HEK293 (cell line): Measurements from ENCODE around the gene ZNF41.
"Not testable (repeated sequence)": the region's sequence is repeated elsewhere in the genome, so short reads cannot be mapped to it uniquely, and the experiment has no call there.

Experiments used
- CTCF ChIA-PET: fragments of 350-600 bp; formaldehyde crosslinking; extraction: SDS; loops from one replicate; lab custom pipeline; 2021; ENCODE audit warnings: antibody characterized with exemption; lab: Yijun Ruan, JAX
- POLR2A ChIA-PET: fragments of 300-600 bp; formaldehyde crosslinking; extraction: SDS; loops from one replicate; lab custom pipeline; 2020; ENCODE audit warnings: antibody characterized with exemption, inconsistent platforms; lab: Yijun Ruan, JAX
- H3K27ac ChIP-seq: fragments of 200-500 bp; sonication (Bioruptor generic); 2 replicates; pipeline ENCODE4 v1.5.1; 2014; ENCODE audit warnings: low read depth, low read length, control low read depth, inconsistent platforms; ENCODE audit errors: extremely low read depth
- H3K36me3 ChIP-seq, 2 experiments: fragments of 200-500 bp in 1 of 2; sonication (Bioruptor generic) in 1 of 2; 1 replicate in 1 of 2; 2 replicates in 1 of 2; pipeline ENCODE4 v1.5.1; 2014 to 2017; ENCODE audit warnings: inconsistent platforms in 2 of 2, low read length in 2 of 2; ENCODE audit not compliant: control insufficient read depth in 2 of 2, insufficient read depth in 1 of 2
- H3K4me1 ChIP-seq: fragments of 200-500 bp; sonication (Bioruptor generic); 2 replicates; pipeline ENCODE4 v1.5.1; 2014; ENCODE audit warnings: mild to moderate bottlenecking, low read length, inconsistent platforms; ENCODE audit not compliant: control insufficient read depth, insufficient read depth
- H3K4me3 ChIP-seq: 2 replicates; pipeline ENCODE4 v1.5.1; 2011; ENCODE audit warnings: low read depth, mild to moderate bottlenecking, control low read depth, low read length, moderate library complexity
- H3K9me3 ChIP-seq: fragments of 200-500 bp; sonication (Bioruptor generic); 2 replicates; pipeline ENCODE4 v1.5.1; 2014; ENCODE audit warnings: low read depth, low read length, inconsistent platforms; ENCODE audit not compliant: control insufficient read depth, insufficient read depth
- PATZ1 ChIP-seq: fragments of 450-650 bp; formaldehyde crosslinking; IDR thresholded peaks from 2 replicates; pipeline ENCODE4 v1.5.1; 2016; ENCODE audit warnings: missing biosample characterization, missing genetic modification characterization
- ZBTB17 ChIP-seq: fragments of 450-650 bp; formaldehyde crosslinking; IDR thresholded peaks from 2 replicates; pipeline ENCODE4 v1.5.1; 2016; ENCODE audit warnings: missing biosample characterization, missing genetic modification characterization
- ZBTB20 ChIP-seq: fragments of 450-650 bp; formaldehyde crosslinking; IDR thresholded peaks from 2 replicates; pipeline ENCODE4 v1.5.1; 2016; ENCODE audit warnings: missing biosample characterization, missing genetic modification characterization
- ZBTB26 ChIP-seq: fragments of 450-650 bp; formaldehyde crosslinking; optimal IDR thresholded peaks from 2 replicates; pipeline ENCODE3; 2016; ENCODE audit warnings: missing biosample characterization, mild to moderate bottlenecking, missing genetic modification characterization
- ZNF157 ChIP-seq: fragments of 450-650 bp; formaldehyde crosslinking; IDR thresholded peaks from 2 replicates; pipeline ENCODE4 v1.5.1; 2016; ENCODE audit warnings: missing biosample characterization, missing genetic modification characterization
- ZNF169 ChIP-seq: fragments of 450-650 bp; formaldehyde crosslinking; IDR thresholded peaks from 2 replicates; pipeline ENCODE4 v1.5.1; 2016; ENCODE audit warnings: missing biosample characterization, missing genetic modification characterization
- ZNF24 ChIP-seq: fragments of 450-650 bp; formaldehyde crosslinking; IDR thresholded peaks from 2 replicates; pipeline ENCODE4 v1.5.1; 2016; ENCODE audit warnings: missing biosample characterization, missing genetic modification characterization
- ZNF335 ChIP-seq: fragments of 450-650 bp; formaldehyde crosslinking; conservative IDR thresholded peaks from 2 replicates; pipeline ENCODE4 v1.5.1; 2016; ENCODE audit warnings: missing biosample characterization, missing genetic modification characterization
- ZNF501 ChIP-seq: fragments of 450-650 bp; formaldehyde crosslinking; IDR thresholded peaks from 2 replicates; pipeline ENCODE4 v1.5.1; 2016; ENCODE audit warnings: missing biosample characterization, missing genetic modification characterization
- ZNF580 ChIP-seq: fragments of 450-650 bp; formaldehyde crosslinking; IDR thresholded peaks from 2 replicates; pipeline ENCODE4 v1.5.1; 2016; ENCODE audit warnings: missing biosample characterization, missing genetic modification characterization
- ZNF600 ChIP-seq: fragments of 450-650 bp; formaldehyde crosslinking; IDR thresholded peaks from 2 replicates; pipeline ENCODE4 v1.5.1; 2016; ENCODE audit warnings: missing biosample characterization, missing genetic modification characterization
- ZNF792 ChIP-seq: fragments of 450-650 bp; formaldehyde crosslinking; IDR thresholded peaks from 2 replicates; pipeline ENCODE4 v1.5.1; 2016; ENCODE audit warnings: missing biosample characterization, missing genetic modification characterization
- ZXDB ChIP-seq: fragments of 450-650 bp; formaldehyde crosslinking; IDR thresholded peaks from 2 replicates; pipeline ENCODE4 v1.5.1; 2016; ENCODE audit warnings: missing biosample characterization, missing genetic modification characterization
- TF ChIP-seq, protein P1 (sequence below): fragments of 450-650 bp; formaldehyde crosslinking; IDR thresholded peaks from 2 replicates; pipeline ENCODE4 v1.5.1; 2016; ENCODE audit warnings: missing biosample characterization, missing genetic modification characterization, borderline replicate concordance
- TF ChIP-seq, protein P2 (sequence below): fragments of 450-650 bp; formaldehyde crosslinking; IDR thresholded peaks from 2 replicates; pipeline ENCODE4 v1.5.1; 2016; ENCODE audit warnings: missing biosample characterization, missing genetic modification characterization

The ZNF41 gene

DNA sequence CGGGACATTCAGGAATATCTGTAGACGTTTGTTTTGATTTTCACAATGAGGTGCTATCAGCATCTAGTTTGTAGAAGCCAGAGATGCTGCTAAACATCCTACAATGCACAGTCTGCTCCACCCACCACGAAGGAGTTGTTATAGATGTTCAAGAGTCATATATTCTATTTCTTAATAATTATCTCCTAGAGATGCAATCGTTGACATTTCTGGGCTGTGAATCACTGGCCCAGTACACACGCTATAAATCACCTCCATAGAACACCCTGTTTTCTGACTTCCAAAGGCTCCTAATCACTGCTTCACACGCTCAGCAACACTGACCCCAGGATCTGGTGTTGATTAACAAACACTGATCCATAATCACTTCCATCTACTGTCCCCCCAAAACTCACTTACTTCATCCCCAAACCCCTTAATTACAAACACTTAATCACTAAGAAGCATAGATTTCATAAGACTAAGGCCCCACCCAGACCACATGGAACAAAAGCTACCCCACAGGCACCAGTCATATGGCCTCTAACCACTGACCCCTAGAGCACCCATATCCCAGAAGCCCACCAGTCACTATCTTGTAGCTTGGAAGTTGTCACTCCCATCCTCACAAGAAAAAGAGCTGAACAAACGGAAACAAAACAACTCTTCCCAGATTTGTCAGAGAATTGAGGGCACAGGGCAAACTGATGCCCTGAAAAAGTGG is 31.7 kb upstream of the ZNF41 start:
- TF ChIP-seq ZNF157 (tag by site-specific recombination) (no peak), ZNF580 (tag by site-specific recombination) (no peak), ZNF169 (tag by site-specific recombination) (no peak), ZNF501 (tag by site-specific recombination) (no peak), ZNF24 (tag by site-specific recombination) (no peak), ZNF792 (no peak)
- TF ChIP-seq, protein P1, sequence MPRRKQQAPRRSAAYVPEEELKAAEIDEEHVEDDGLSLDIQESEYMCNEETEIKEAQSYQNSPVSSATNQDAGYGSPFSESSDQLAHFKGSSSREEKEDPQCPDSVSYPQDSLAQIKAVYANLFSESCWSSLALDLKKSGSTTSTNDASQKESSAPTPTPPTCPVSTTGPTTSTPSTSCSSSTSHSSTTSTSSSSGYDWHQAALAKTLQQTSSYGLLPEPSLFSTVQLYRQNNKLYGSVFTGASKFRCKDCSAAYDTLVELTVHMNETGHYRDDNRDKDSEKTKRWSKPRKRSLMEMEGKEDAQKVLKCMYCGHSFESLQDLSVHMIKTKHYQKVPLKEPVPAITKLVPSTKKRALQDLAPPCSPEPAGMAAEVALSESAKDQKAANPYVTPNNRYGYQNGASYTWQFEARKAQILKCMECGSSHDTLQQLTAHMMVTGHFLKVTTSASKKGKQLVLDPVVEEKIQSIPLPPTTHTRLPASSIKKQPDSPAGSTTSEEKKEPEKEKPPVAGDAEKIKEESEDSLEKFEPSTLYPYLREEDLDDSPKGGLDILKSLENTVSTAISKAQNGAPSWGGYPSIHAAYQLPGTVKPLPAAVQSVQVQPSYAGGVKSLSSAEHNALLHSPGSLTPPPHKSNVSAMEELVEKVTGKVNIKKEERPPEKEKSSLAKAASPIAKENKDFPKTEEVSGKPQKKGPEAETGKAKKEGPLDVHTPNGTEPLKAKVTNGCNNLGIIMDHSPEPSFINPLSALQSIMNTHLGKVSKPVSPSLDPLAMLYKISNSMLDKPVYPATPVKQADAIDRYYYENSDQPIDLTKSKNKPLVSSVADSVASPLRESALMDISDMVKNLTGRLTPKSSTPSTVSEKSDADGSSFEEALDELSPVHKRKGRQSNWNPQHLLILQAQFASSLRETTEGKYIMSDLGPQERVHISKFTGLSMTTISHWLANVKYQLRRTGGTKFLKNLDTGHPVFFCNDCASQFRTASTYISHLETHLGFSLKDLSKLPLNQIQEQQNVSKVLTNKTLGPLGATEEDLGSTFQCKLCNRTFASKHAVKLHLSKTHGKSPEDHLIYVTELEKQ (tag by site-specific recombination) = no peak
- TF ChIP-seq, all 188 proteins: peak for 0
- Histone ChIP-seq H3K9me3 (no peaks in the 10 kb centered on the region), H3K27ac (no peak overlapping the region), H3K36me3 (no peaks in the 10 kb centered on the region), H3K4me3 (no peak overlapping the region), H3K4me1 (no peaks in the 10 kb centered on the region; the same call in 1 of the 2 replicates)
- POLR2A ChIA-PET = no interaction called here
- CTCF ChIA-PET = interaction anchor here (0.6 to 2.7 kb wide), 4 partner anchors 9 to 130 kb away, joined by 3 to 6 read pairs (median 4); no protein-coding TSS in a partner anchor

- ChIA-PET CTCF (interaction anchor here (1.4 kb wide), 1 partner anchor 10 kb away, joined by 6 read pairs; no protein-coding TSS in a partner anchor), POLR2A (interaction anchor here (0.6 kb wide), 2 partner anchors 64 to 100 kb away, joined by 4 read pairs; no protein-coding TSS in a partner anchor)
- not testable (repeated sequence) for H3K9me3 ChIP-seq, H3K4me1 ChIP-seq, H3K36me3 ChIP-seq, H3K27ac ChIP-seq
- TF ChIP-seq ZBTB17 (tag by site-specific recombination) (peak; percentile 71), ZBTB20 (tag by site-specific recombination) (peak; percentile 30; the same call in 1 of the 2 replicates), PATZ1 (tag by site-specific recombination) (0 out of 2 replicates have a peak, but pooled peaks have one; percentile 18), ZNF600 (tag by site-specific recombination) (0 out of 2 replicates have a peak, but pooled peaks have one; percentile 36), ZBTB26 (tag by site-specific recombination) (peak; percentile 84), ZXDB (tag by site-specific recombination) (peak; percentile 11; the same call in 1 of the 2 replicates), ZNF335 (tag by site-specific recombination) (peak; percentile 50)
- TF ChIP-seq, protein P2, sequence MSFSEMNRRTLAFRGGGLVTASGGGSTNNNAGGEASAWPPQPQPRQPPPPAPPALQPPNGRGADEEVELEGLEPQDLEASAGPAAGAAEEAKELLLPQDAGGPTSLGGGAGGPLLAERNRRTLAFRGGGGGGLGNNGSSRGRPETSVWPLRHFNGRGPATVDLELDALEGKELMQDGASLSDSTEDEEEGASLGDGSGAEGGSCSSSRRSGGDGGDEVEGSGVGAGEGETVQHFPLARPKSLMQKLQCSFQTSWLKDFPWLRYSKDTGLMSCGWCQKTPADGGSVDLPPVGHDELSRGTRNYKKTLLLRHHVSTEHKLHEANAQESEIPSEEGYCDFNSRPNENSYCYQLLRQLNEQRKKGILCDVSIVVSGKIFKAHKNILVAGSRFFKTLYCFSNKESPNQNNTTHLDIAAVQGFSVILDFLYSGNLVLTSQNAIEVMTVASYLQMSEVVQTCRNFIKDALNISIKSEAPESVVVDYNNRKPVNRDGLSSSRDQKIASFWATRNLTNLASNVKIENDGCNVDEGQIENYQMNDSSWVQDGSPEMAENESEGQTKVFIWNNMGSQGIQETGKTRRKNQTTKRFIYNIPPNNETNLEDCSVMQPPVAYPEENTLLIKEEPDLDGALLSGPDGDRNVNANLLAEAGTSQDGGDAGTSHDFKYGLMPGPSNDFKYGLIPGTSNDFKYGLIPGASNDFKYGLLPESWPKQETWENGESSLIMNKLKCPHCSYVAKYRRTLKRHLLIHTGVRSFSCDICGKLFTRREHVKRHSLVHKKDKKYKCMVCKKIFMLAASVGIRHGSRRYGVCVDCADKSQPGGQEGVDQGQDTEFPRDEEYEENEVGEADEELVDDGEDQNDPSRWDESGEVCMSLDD (tag by site-specific recombination) = peak; percentile 45; the same call in 1 of the 2 replicates
- H3K4me3 ChIP-seq = peak overlapping the region; percentile 34
Observed at GRCh38 chrX:47513034-47513965, 30.3 kb upstream of the ZNF41 start.
